Measurements from ENCODE around the gene MID2. TPM values are rescaled to one million over a fixed set of nuclear protein-coding genes. Genes with fewer than 3 reads are reported as not detected.

Gene MID2
- total RNA-seq, 1 experiment from 2014 or later, result 1.6 TPM

DNA sequence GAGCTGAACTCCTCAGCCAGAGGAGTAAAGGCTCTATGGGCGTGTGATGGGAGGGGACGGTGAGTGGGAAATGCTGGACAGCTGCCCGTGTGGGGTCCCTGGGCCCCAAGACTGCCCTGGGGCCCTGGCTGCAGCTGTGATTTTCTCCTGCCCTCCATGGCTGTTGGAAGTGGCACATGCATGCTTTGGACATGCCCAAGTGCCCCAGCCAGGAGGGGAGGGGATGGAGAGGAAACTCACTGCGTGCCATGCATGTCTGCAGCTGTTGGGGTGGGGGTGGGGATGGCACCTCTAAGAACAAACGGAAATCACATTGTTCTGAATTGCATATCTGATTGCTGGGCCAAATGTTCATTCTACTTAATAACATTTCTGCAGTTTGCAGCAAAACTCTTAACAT lies 52.4 kb downstream of the MID2 start:
- no peaks in the 10 kb centered on the region for H3K27me3 ChIP-seq (ENCODE audit: insufficient read depth, low read length)
- H3K4me2 ChIP-seq (ENCODE audit: insufficient read depth, insufficient read length, low read length), result no peak overlapping the region
- no peaks in the 10 kb centered on the region for H3K79me1 ChIP-seq (ENCODE audit: insufficient read depth, low read depth, low read length, poor library complexity, severe bottlenecking)
- H4K91ac ChIP-seq (ENCODE audit: insufficient read length, low read depth, low read length), result no peak overlapping the region
- no peak overlapping the region for H3K4ac ChIP-seq (ENCODE audit: low read depth, low read length)
- TF ChIP-seq, protein P1, sequence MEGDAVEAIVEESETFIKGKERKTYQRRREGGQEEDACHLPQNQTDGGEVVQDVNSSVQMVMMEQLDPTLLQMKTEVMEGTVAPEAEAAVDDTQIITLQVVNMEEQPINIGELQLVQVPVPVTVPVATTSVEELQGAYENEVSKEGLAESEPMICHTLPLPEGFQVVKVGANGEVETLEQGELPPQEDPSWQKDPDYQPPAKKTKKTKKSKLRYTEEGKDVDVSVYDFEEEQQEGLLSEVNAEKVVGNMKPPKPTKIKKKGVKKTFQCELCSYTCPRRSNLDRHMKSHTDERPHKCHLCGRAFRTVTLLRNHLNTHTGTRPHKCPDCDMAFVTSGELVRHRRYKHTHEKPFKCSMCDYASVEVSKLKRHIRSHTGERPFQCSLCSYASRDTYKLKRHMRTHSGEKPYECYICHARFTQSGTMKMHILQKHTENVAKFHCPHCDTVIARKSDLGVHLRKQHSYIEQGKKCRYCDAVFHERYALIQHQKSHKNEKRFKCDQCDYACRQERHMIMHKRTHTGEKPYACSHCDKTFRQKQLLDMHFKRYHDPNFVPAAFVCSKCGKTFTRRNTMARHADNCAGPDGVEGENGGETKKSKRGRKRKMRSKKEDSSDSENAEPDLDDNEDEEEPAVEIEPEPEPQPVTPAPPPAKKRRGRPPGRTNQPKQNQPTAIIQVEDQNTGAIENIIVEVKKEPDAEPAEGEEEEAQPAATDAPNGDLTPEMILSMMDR (conservative IDR thresholded peaks at IDR 0.05), result no peak
- no peak overlapping the region for H3K4me3 Mint-ChIP-seq
- no peak overlapping the region for H3K23ac ChIP-seq (ENCODE audit: insufficient read length, low read depth, low read length)
- H2AFZ ChIP-seq (ENCODE audit: low read length), result no peak overlapping the region
- no peak overlapping the region for H2BK5ac ChIP-seq (ENCODE audit: insufficient read length, low read length)
- DNase-seq, result no peak
- no peak overlapping the region for H2BK12ac ChIP-seq (ENCODE audit: insufficient read length, low read depth, low read length)
- no peak overlapping the region for H2AK5ac ChIP-seq (ENCODE audit: insufficient read length, low read length)
- WGBS (ENCODE audit: extremely low coverage, insufficient read length, low lambda C conversion rate), result no CpG with 5 or more reads among the region's 5 CpGs
- H3K79me2 ChIP-seq (ENCODE audit: insufficient read depth, low read length), result no peaks in the 10 kb centered on the region
- no peaks in the 10 kb centered on the region for H3K27me3 Mint-ChIP-seq (ENCODE audit: low read depth)
- no peak overlapping the region for H3K18ac ChIP-seq (ENCODE audit: insufficient read length, low read depth, low read length)
- H3K14ac ChIP-seq (ENCODE audit: insufficient read depth, low read length), result no peak overlapping the region
- H2BK120ac ChIP-seq (ENCODE audit: low read depth, low read length, poor library complexity, severe bottlenecking), result no peak overlapping the region
- H4K8ac ChIP-seq (replicated peaks; ENCODE audit: insufficient read length, low read depth, low read length), result no peak overlapping the region
- H3K4me1 ChIP-seq (ENCODE audit: insufficient read depth, low read length), result no peaks in the 10 kb centered on the region
- H2BK20ac ChIP-seq (ENCODE audit: low read depth, low read length, poor library complexity, severe bottlenecking), result no peak overlapping the region
- H2BK15ac ChIP-seq (ENCODE audit: low read depth, low read length), result no peak overlapping the region
- H3K23me2 ChIP-seq (ENCODE audit: insufficient read length, low read depth, low read length, poor library complexity, severe bottlenecking), result no peaks in the 10 kb centered on the region
- H3K9me3 Mint-ChIP-seq, result peaks cover 7 to 39% of the 10 kb centered on the region in 2 experiments
- H3K27ac ChIP-seq (ENCODE audit: insufficient read length, low read depth, low read length), result no peak overlapping the region
- peaks cover 5% of the 10 kb centered on the region for H3K9me3 ChIP-seq (ENCODE audit: control insufficient read depth, low read depth, low read length)
- H3K36me3 Mint-ChIP-seq (ENCODE audit: insufficient read depth in 1 of 3, low read depth in 3 of 3), result peaks cover 0 to 12% (median 0%) of the 10 kb centered on the region in 3 experiments; a peak in 1 of 7 replicates
- no peak overlapping the region for H3K27ac Mint-ChIP-seq
- no peaks in the 10 kb centered on the region for H3K4me1 Mint-ChIP-seq
- H3K56ac ChIP-seq (ENCODE audit: insufficient read length, low read depth, low read length), result no peak overlapping the region
- H4K20me1 ChIP-seq (ENCODE audit: control insufficient read depth, insufficient read depth, insufficient read length), result no peaks in the 10 kb centered on the region
- no peak overlapping the region for H4K5ac ChIP-seq (ENCODE audit: insufficient read length, low read depth, low read length)
- H3K9ac ChIP-seq (ENCODE audit: extremely low read depth, insufficient read length, low read length), result no peak overlapping the region
- no peak overlapping the region for H3T11ph ChIP-seq (ENCODE audit: low read length)

All from H9 (cell line).